ENCODE measurements around the gene ADAM23.

ADAM23 gene

GRCh38 chr2:206428783-206429182, 14.5 kb upstream of the ADAM23 start:
- DNase-seq (ENCODE audit: extremely low spot score) = no peak
- POLR2A ChIA-PET = no interaction called here
- no peak for TF ChIP-seq CTCF (IDR thresholded peaks at IDR 0.05; ENCODE audit: control extremely low read depth, extremely low read depth, low read depth, missing control alignments)
- CTCF ChIA-PET = interaction anchor here (1.0 kb wide), 1 partner anchor 128 kb away, joined by 3 read pairs; no protein-coding TSS in a partner anchor

GRCh38 chr2:206430452-206430851, 12.9 kb upstream of the ADAM23 start:
- DNase-seq (ENCODE audit: extremely low spot score) = no peak
- CTCF ChIA-PET = no interaction called here
- no peak for TF ChIP-seq CTCF (IDR thresholded peaks at IDR 0.05; ENCODE audit: control extremely low read depth, extremely low read depth, low read depth, missing control alignments)
- POLR2A ChIA-PET = no interaction called here

GRCh38 chr2:206431439-206431838, 11.9 kb upstream of the ADAM23 start:
- DNase-seq (ENCODE audit: extremely low spot score) = no peak
- ChIA-PET POLR2A (no interaction called here), CTCF (no interaction called here)
- TF ChIP-seq CTCF (IDR thresholded peaks at IDR 0.05; ENCODE audit: control extremely low read depth, extremely low read depth, low read depth, missing control alignments) = no peak

- ChIA-PET CTCF (interaction anchor here (1.0 to 2.4 kb wide), 3 partner anchors 9 to 31 kb away, joined by 3 to 6 read pairs (median 3); no protein-coding TSS in a partner anchor), POLR2A (no interaction called here)
- no peak for DNase-seq (ENCODE audit: extremely low spot score)
- no peak for TF ChIP-seq CTCF (IDR thresholded peaks at IDR 0.05; ENCODE audit: control extremely low read depth, extremely low read depth, low read depth, missing control alignments)
These were observed 10.9 kb upstream of the ADAM23 start for GRCh38 chr2:206432193-206433082.

- DNase-seq (ENCODE audit: extremely low spot score) = no peak
- ChIA-PET CTCF (interaction anchor here (1.0 to 2.4 kb wide), 3 partner anchors 10 to 31 kb away, joined by 3 to 6 read pairs (median 3); no protein-coding TSS in a partner anchor), POLR2A (no interaction called here)
- no peak for TF ChIP-seq CTCF (IDR thresholded peaks at IDR 0.05; ENCODE audit: control extremely low read depth, extremely low read depth, low read depth, missing control alignments)
These were observed 10.1 kb upstream of the ADAM23 start for GRCh38 chr2:206433190-206433589.

GRCh38 chr2:206433686-206434085, 9.6 kb upstream of the ADAM23 start:
- POLR2A ChIA-PET = no interaction called here
- CTCF ChIA-PET = interaction anchor here (1.2 to 2.4 kb wide), 2 partner anchors 10 to 13 kb away, joined by 3 to 6 read pairs; no protein-coding TSS in a partner anchor
- TF ChIP-seq CTCF (IDR thresholded peaks at IDR 0.05; ENCODE audit: control extremely low read depth, extremely low read depth, low read depth, missing control alignments) = no peak
- no peak for DNase-seq (ENCODE audit: extremely low spot score)

All from GM10248 (cell line).